ENCODE results near the gene ENOPH1. TPM values are rescaled to one million over a fixed set of nuclear protein-coding genes. Genes with fewer than 3 reads are reported as not detected.
"Not testable (repeated sequence)": the region's sequence is repeated elsewhere in the genome, so short reads cannot be mapped to it uniquely, and the experiment has no call there.

ENOPH1 gene
- total RNA-seq, 2 donors from 2014 or later: 15.4 to 15.5 TPM

GRCh38 chr4:82388405-82388804 lies 42.0 kb upstream of the ENOPH1 start:
- Histone ChIP-seq H3K27me3 (replicated peaks; ENCODE audit: insufficient read depth) (no peaks in the 10 kb centered on the region), H3K27ac (no peak overlapping the region), H3K9me3 (no peaks in the 10 kb centered on the region), H3K4me1 (ENCODE audit: control insufficient read depth in 1 of 2, low read depth in 2 of 2) (no peaks in the 10 kb centered on the region), H3K4me3 (no peak overlapping the region), H3K36me3 (no peaks in the 10 kb centered on the region)
- ATAC-seq (ENCODE audit: insufficient number of reproducible peaks, low FRiP score, low read depth) (no peak), DNase-seq (ENCODE audit: low spot score) (no peak)
- TF ChIP-seq, protein P1, sequence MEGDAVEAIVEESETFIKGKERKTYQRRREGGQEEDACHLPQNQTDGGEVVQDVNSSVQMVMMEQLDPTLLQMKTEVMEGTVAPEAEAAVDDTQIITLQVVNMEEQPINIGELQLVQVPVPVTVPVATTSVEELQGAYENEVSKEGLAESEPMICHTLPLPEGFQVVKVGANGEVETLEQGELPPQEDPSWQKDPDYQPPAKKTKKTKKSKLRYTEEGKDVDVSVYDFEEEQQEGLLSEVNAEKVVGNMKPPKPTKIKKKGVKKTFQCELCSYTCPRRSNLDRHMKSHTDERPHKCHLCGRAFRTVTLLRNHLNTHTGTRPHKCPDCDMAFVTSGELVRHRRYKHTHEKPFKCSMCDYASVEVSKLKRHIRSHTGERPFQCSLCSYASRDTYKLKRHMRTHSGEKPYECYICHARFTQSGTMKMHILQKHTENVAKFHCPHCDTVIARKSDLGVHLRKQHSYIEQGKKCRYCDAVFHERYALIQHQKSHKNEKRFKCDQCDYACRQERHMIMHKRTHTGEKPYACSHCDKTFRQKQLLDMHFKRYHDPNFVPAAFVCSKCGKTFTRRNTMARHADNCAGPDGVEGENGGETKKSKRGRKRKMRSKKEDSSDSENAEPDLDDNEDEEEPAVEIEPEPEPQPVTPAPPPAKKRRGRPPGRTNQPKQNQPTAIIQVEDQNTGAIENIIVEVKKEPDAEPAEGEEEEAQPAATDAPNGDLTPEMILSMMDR (IDR thresholded peaks at IDR 0.05): no peak

GRCh38 chr4:82390061-82390460 lies 40.3 kb upstream of the ENOPH1 start:
- H3K9me3 ChIP-seq; H3K36me3 ChIP-seq; H3K27me3 ChIP-seq (replicated peaks; ENCODE audit: insufficient read depth); ATAC-seq (ENCODE audit: insufficient number of reproducible peaks, low FRiP score, low read depth); DNase-seq (ENCODE audit: low spot score); H3K4me3 ChIP-seq; H3K4me1 ChIP-seq (ENCODE audit: control insufficient read depth in 1 of 2, low read depth in 2 of 2); H3K27ac ChIP-seq: not testable (repeated sequence)

- H3K4me3 ChIP-seq: no peak overlapping the region
- TF ChIP-seq, protein P1 (IDR thresholded peaks at IDR 0.05): no peak
- H3K27me3 ChIP-seq (replicated peaks; ENCODE audit: insufficient read depth): no peaks in the 10 kb centered on the region
- no peak for ATAC-seq (ENCODE audit: insufficient number of reproducible peaks, low FRiP score, low read depth)
- H3K36me3 ChIP-seq: no peaks in the 10 kb centered on the region
- H3K4me1 ChIP-seq (ENCODE audit: control insufficient read depth in 1 of 2, low read depth in 2 of 2): no peaks in the 10 kb centered on the region
- DNase-seq (ENCODE audit: low spot score): no peak
- H3K9me3 ChIP-seq: no peaks in the 10 kb centered on the region
- no peak overlapping the region for H3K27ac ChIP-seq
Observed at GRCh38 chr4:82394896-82395295, 35.5 kb upstream of the ENOPH1 start.

GRCh38 chr4:82397527-82397926 lies 32.9 kb upstream of the ENOPH1 start:
- DNase-seq (ENCODE audit: low spot score) (no peak), ATAC-seq (ENCODE audit: insufficient number of reproducible peaks, low FRiP score, low read depth) (no peak)
- TF ChIP-seq, protein P1 (IDR thresholded peaks at IDR 0.05): no peak
- H3K9me3 ChIP-seq: no peaks in the 10 kb centered on the region
- H3K27ac ChIP-seq: no peak overlapping the region
- H3K4me1 ChIP-seq (ENCODE audit: control insufficient read depth in 1 of 2, low read depth in 2 of 2): no peaks in the 10 kb centered on the region
- no peaks in the 10 kb centered on the region for H3K36me3 ChIP-seq
- H3K4me3 ChIP-seq: no peak overlapping the region
- H3K27me3 ChIP-seq (replicated peaks; ENCODE audit: insufficient read depth): no peaks in the 10 kb centered on the region

- ATAC-seq (ENCODE audit: insufficient number of reproducible peaks, low FRiP score, low read depth) (no peak), DNase-seq (ENCODE audit: low spot score) (no peak)
- Histone ChIP-seq H3K9me3 (no peaks in the 10 kb centered on the region), H3K27me3 (replicated peaks; ENCODE audit: insufficient read depth) (no peaks in the 10 kb centered on the region), H3K27ac (no peak overlapping the region), H3K4me3 (no peak overlapping the region), H3K4me1 (ENCODE audit: control insufficient read depth in 1 of 2, low read depth in 2 of 2) (no peaks in the 10 kb centered on the region), H3K36me3 (no peaks in the 10 kb centered on the region)
- TF ChIP-seq, protein P1 (IDR thresholded peaks at IDR 0.05): no peak
Observed at GRCh38 chr4:82398263-82398662, 32.1 kb upstream of the ENOPH1 start.

DNA sequence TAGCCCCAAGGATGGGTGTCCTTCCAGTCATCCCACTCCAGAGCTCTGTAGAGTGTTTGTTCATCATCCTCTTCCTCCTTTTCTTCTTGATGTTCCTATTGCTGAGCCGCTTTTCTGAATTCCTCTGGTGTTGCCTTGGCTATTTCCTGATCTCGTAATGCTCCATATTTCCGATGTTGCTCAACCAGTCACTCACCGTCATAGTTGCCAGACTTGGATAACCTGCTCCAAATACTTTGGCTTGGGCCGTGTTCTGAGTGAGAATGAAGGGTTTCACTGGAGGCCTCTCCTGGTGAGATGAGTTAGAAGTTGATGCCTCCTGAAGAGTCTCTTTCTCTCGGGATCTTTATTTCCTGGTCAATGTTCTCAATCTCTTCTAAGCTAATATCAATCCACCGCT lies 28.8 kb upstream of the ENOPH1 start:
- Histone ChIP-seq H3K4me1 (ENCODE audit: control insufficient read depth in 1 of 2, low read depth in 2 of 2) (no peaks in the 10 kb centered on the region), H3K9me3 (no peaks in the 10 kb centered on the region), H3K36me3 (no peaks in the 10 kb centered on the region), H3K27ac (no peak overlapping the region), H3K4me3 (no peak overlapping the region), H3K27me3 (replicated peaks; ENCODE audit: insufficient read depth) (no peaks in the 10 kb centered on the region)
- TF ChIP-seq, protein P1 (IDR thresholded peaks at IDR 0.05): no peak
- ATAC-seq (ENCODE audit: insufficient number of reproducible peaks, low FRiP score, low read depth) (no peak), DNase-seq (ENCODE audit: low spot score) (no peak)
